ENCODE measurements around the gene CASTOR1. TPM values are rescaled to one million over a fixed set of nuclear protein-coding genes. Genes with fewer than 3 reads are reported as not detected.

Gene CASTOR1
- total RNA-seq, 2 donors from 2014 or later = 27.2 to 33.2 TPM

DNA sequence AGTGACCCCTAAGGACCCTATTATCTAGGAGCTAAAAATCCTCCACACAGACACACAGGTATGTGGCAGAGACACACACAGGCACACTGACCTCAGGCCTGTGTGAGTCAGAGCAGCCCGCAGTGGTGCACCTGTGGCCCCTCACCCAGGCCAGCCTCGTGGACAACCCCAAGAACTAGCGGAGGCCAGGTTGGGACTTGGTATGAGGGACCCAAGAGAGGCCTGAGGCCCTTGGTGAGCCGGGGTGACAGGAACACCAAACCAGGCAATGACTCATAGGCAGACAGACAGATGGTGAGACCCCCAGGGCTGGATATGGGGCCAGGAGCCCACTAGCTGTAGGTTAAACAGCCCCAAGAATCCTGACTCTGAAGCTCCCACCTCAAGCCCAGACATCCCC is 6.0 kb downstream of the CASTOR1 start:
- no peaks in the 10 kb centered on the region for H3K9me3 ChIP-seq
- TF ChIP-seq, protein P1, sequence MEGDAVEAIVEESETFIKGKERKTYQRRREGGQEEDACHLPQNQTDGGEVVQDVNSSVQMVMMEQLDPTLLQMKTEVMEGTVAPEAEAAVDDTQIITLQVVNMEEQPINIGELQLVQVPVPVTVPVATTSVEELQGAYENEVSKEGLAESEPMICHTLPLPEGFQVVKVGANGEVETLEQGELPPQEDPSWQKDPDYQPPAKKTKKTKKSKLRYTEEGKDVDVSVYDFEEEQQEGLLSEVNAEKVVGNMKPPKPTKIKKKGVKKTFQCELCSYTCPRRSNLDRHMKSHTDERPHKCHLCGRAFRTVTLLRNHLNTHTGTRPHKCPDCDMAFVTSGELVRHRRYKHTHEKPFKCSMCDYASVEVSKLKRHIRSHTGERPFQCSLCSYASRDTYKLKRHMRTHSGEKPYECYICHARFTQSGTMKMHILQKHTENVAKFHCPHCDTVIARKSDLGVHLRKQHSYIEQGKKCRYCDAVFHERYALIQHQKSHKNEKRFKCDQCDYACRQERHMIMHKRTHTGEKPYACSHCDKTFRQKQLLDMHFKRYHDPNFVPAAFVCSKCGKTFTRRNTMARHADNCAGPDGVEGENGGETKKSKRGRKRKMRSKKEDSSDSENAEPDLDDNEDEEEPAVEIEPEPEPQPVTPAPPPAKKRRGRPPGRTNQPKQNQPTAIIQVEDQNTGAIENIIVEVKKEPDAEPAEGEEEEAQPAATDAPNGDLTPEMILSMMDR (IDR thresholded peaks at IDR 0.05) = no peak
- TF ChIP-seq POLR2A (IDR thresholded peaks at IDR 0.05) = no peak
- TF ChIP-seq POLR2AphosphoS5 (IDR thresholded peaks at IDR 0.05) = no peak
- no peak for DNase-seq (ENCODE audit: low spot score)
- no peaks in the 10 kb centered on the region for H3K27me3 ChIP-seq (replicated peaks; ENCODE audit: insufficient read depth)
- 96% methylated on average over 4 of the region's 4 CpGs for WGBS
- no peak overlapping the region for H3K4me3 ChIP-seq
- H3K4me1 ChIP-seq (replicated peaks) = no peaks in the 10 kb centered on the region
- H3K36me3 ChIP-seq = peaks cover 0 to 5% of the 10 kb centered on the region in 2 donors
- H3K27ac ChIP-seq = no peak overlapping the region
- intact Hi-C loops (cut with DNase I) = no loop called here

DNA sequence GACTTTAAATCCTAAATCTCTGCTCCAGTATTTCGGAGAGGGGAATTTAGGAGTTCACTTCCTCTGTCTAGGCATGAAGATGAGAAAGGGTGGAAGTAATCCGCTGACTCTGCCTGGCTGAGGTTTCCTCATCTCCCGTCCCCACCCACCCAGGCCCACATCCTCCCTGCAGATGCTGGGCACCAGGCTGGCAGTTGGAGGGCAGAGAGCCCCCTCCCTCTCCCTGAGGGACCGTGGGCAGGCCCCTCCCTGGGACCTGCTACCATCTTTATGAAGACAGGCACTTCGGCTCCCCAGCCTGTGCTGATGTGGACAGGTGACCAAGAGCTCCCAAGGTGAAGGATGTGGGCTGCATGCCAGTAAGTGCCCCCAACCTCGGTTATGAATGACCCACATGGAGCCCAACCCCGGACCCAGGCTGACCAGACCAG is 6.7 kb downstream of the CASTOR1 start:
- no peaks in the 10 kb centered on the region for H3K27me3 ChIP-seq (replicated peaks; ENCODE audit: insufficient read depth)
- no peak overlapping the region for H3K4me3 ChIP-seq
- DNase-seq (ENCODE audit: low spot score) = no peak
- no peaks in the 10 kb centered on the region for H3K4me1 ChIP-seq (replicated peaks)
- no peaks in the 10 kb centered on the region for H3K9me3 ChIP-seq
- TF ChIP-seq POLR2A (IDR thresholded peaks at IDR 0.05) = no peak
- TF ChIP-seq, protein P1 (IDR thresholded peaks at IDR 0.05) = no peak
- TF ChIP-seq POLR2AphosphoS5 (IDR thresholded peaks at IDR 0.05) = no peak
- intact Hi-C loops (cut with DNase I) = no loop called here
- 84% methylated on average over 7 of the region's 7 CpGs for WGBS
- H3K36me3 ChIP-seq = peaks cover 0 to 5% of the 10 kb centered on the region in 2 donors
- no peak overlapping the region for H3K27ac ChIP-seq

DNA sequence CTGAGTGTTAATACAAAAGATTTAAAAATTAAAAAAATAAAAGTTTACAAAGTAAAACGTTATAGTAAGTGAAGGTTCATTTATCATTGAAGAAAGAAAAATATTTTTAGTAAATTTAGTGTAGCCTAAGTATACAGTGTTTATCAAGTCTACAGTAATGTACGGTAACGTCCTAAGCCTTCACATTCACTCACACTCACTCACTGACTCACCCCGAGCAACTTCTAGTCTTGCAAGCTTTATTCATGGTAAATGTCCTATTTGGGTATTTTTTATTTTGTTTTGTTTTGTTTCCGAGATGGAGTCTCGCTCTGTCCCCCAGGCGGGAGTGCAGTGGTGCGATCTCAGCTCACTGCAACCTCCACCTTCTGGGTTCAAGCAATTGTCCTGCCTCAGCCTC is 8.8 kb downstream of the CASTOR1 start:
- WGBS = 80% methylated on average over 8 of the region's 8 CpGs

DNA sequence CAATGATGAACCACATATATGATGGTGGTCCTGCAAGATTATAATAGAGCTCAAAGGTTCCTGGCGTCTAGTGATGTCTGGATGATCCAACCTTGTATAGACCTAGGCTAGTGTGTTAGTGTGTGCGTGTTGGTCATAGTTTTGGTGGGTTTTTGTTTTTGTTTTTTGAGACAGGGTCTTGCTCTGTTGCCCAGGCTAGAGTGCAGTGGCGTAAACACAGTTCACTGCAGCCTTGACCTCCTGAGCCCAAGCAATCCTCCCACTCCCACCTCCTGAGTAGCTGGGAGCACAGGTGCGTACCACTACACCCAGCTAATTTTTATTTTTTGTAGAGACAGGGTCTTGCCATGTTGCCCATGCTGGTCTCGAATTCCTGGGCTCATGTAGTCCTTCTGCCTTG is 9.4 kb downstream of the CASTOR1 start:
- Histone ChIP-seq H3K4me3 (no peak overlapping the region), H3K9me3 (no peaks in the 10 kb centered on the region), H3K27me3 (replicated peaks; ENCODE audit: insufficient read depth) (no peaks in the 10 kb centered on the region), H3K36me3 (no peaks in the 10 kb centered on the region), H3K4me1 (replicated peaks) (no peaks in the 10 kb centered on the region), H3K27ac (no peak overlapping the region)
- WGBS = 94% methylated on average over 5 of the region's 5 CpGs
- no peak for DNase-seq (ENCODE audit: low spot score)
- intact Hi-C loops (cut with DNase I) = no loop called here
- TF ChIP-seq POLR2AphosphoS5 (IDR thresholded peaks at IDR 0.05) (no peak), POLR2A (IDR thresholded peaks at IDR 0.05) (no peak)
- TF ChIP-seq, protein P1 (IDR thresholded peaks at IDR 0.05) = no peak

More for the DNA sequence above, 8.8 kb downstream of the CASTOR1 start:
- peaks cover 0 to 5% of the 10 kb centered on the region in 2 donors for H3K36me3 ChIP-seq
- H3K27me3 ChIP-seq (replicated peaks; ENCODE audit: insufficient read depth) = no peaks in the 10 kb centered on the region
- intact Hi-C loops (cut with DNase I) = no loop called here
- H3K4me1 ChIP-seq (replicated peaks) = no peaks in the 10 kb centered on the region
- no peak overlapping the region for H3K27ac ChIP-seq
- TF ChIP-seq, protein P1 (IDR thresholded peaks at IDR 0.05) = no peak
- no peak for TF ChIP-seq POLR2A (IDR thresholded peaks at IDR 0.05)
- TF ChIP-seq POLR2AphosphoS5 (IDR thresholded peaks at IDR 0.05) = no peak
- H3K4me3 ChIP-seq = no peak overlapping the region
- no peaks in the 10 kb centered on the region for H3K9me3 ChIP-seq
- no peak for DNase-seq (ENCODE audit: low spot score)

DNA sequence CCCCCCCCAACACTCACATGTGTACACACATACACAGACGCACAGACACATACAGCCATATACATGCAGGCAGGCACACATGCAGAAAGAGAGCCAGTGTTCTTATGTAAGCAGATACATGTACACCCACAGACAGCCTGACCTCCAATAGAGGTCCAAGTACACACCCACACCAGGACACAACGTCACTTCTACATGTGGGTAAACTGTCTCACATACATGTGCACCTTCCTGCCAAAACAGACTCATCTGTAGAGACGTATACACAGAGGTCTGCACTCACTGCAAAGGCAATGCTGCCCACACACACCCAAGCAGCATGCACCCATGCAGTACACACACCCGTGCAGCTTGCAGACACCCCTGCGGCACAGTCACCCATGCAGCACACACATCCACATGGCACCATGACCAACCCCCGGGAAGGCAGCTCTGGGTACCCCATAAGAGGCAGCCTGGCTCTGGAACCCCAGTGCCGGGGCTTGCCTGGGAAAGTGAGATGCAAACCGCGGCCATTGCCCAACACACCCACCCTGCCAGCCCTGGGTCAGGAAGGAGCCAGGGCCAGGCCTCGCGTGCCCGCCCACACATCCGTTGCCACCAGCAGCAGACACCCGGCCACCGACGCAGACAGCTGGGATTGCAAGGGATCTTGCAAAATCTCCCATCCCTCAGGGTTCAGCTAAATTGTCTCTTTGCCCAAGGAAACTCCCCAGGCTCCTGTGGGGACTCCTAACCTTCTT is 10.1 kb downstream of the CASTOR1 start:
- no peak for DNase-seq (ENCODE audit: low spot score)
- no peak overlapping the region for H3K27ac ChIP-seq
- no peaks in the 10 kb centered on the region for H3K36me3 ChIP-seq
- intact Hi-C loops (cut with DNase I) = no loop called here
- TF ChIP-seq, protein P1 (IDR thresholded peaks at IDR 0.05) = no peak
- TF ChIP-seq POLR2A (IDR thresholded peaks at IDR 0.05) (no peak), POLR2AphosphoS5 (IDR thresholded peaks at IDR 0.05) (no peak)
- no peaks in the 10 kb centered on the region for H3K27me3 ChIP-seq (replicated peaks; ENCODE audit: insufficient read depth)
- no peaks in the 10 kb centered on the region for H3K9me3 ChIP-seq
- H3K4me3 ChIP-seq = no peak overlapping the region
- 64% methylated on average over 16 of the region's 16 CpGs for WGBS
- no peaks in the 10 kb centered on the region for H3K4me1 ChIP-seq (replicated peaks)
